GM18508 (cell line): Measurements from ENCODE around the gene GAGE10.

ENCODE experiments used
- ATAC-seq: cut with Tn5 transposase; IDR thresholded peaks from one replicate; pipeline ENCODE4 v1.9.1; 2021; ENCODE audit warnings: moderate number of reproducible peaks; ENCODE audit not compliant: insufficient read depth, unreplicated experiment

The GAGE10 gene

GRCh38 chrX:49303346-49303745 is at the start of gene GAGE10:
Gene GAGE10, plus strand, starts transcription at chrX:49303646. Its CDS starts 1,214 bp downstream, at chrX:49304860.
- no peak for ATAC-seq

GRCh38 chrX:49254639-49255038 is 48.8 kb upstream of the GAGE10 start:
- no peak for ATAC-seq

- no peak for ATAC-seq
These were observed 47.0 kb upstream of the GAGE10 start for GRCh38 chrX:49256268-49256995.

GRCh38 chrX:49257074-49257790 is 46.2 kb upstream of the GAGE10 start:
- ATAC-seq: no peak

- no peak for ATAC-seq
These were observed 45.3 kb upstream of the GAGE10 start for GRCh38 chrX:49257846-49258748.

- no peak for ATAC-seq
These were observed 44.7 kb upstream of the GAGE10 start for GRCh38 chrX:49258749-49259124.

- no peak for ATAC-seq
These were observed 43.0 kb upstream of the GAGE10 start for GRCh38 chrX:49260221-49260985.

- ATAC-seq: no peak
These were observed 40.8 kb upstream of the GAGE10 start for GRCh38 chrX:49262603-49263002.

- ATAC-seq: no peak
These were observed 39.8 kb upstream of the GAGE10 start for GRCh38 chrX:49263631-49264030.

GRCh38 chrX:49264460-49264859 is 39.0 kb upstream of the GAGE10 start, which contains the start of gene FOXP3:
Gene FOXP3, minus strand, starts transcription at chrX:49264710. Its CDS starts 6,205 bp downstream, at chrX:49258505.
- ATAC-seq: no peak

- no peak for ATAC-seq
These were observed 36.7 kb upstream of the GAGE10 start for GRCh38 chrX:49266523-49267445.

GRCh38 chrX:49268702-49269009 is 34.8 kb upstream of the GAGE10 start:
- ATAC-seq: no peak

GRCh38 chrX:49269010-49269766 is 34.3 kb upstream of the GAGE10 start:
- ATAC-seq: peak; percentile 86

GRCh38 chrX:49269767-49270248 is 33.6 kb upstream of the GAGE10 start, which contains the start of gene PPP1R3F:
Gene PPP1R3F, plus strand, starts transcription at chrX:49269793. Its CDS starts 77 bp downstream, at chrX:49269870.
- ATAC-seq: no peak

GRCh38 chrX:49270249-49270921 is 33.1 kb upstream of the GAGE10 start:
- no peak for ATAC-seq

GRCh38 chrX:49271341-49271740 is 32.1 kb upstream of the GAGE10 start:
- ATAC-seq: no peak

- ATAC-seq: no peak
These were observed 31.0 kb upstream of the GAGE10 start for GRCh38 chrX:49272421-49272820.
